Ascending aorta (tissue), 2 donors: Measurements from ENCODE around the gene WWC1. TPM values are rescaled to one million over a fixed set of nuclear protein-coding genes. Genes with fewer than 3 reads are reported as not detected.

ENCODE experiments used
- DNase-seq, 2 donors: peaks; one replicate each; pipeline ENCODE4 v3.0.0-alpha.2; 2019; ENCODE audit warnings: low spot score in 2 of 2
- H3K27ac ChIP-seq, 2 donors: fragments of 200-600 bp; sonication (generic); one replicate each; pipeline ENCODE4 v1.5.1; 2016 to 2017; ENCODE audit warnings: mild to moderate bottlenecking in 1 of 2
- H3K27me3 ChIP-seq: fragments of 200-600 bp; sonication (generic); one replicate; pipeline ENCODE4 v1.5.1; 2017
- H3K36me3 ChIP-seq, 2 donors: fragments of 200-600 bp; sonication (generic); one replicate each; pipeline ENCODE4 v1.5.1; 2016
- H3K4me1 ChIP-seq, 2 donors: fragments of 200-600 bp; sonication (generic); one replicate each; pipeline ENCODE4 v1.5.1; 2016 to 2017; ENCODE audit warnings: mild to moderate bottlenecking in 1 of 2
- H3K4me3 ChIP-seq, 2 donors: fragments of 200-600 bp; sonication (generic); one replicate each; pipeline ENCODE4 v1.5.1; 2016 to 2017; ENCODE audit warnings: mild to moderate bottlenecking in 1 of 2
- H3K9me3 ChIP-seq, 2 donors: fragments of 200-600 bp; sonication (generic); one replicate each; pipeline ENCODE4 v1.5.1; 2016
- CTCF ChIP-seq, 3 experiments: fragments of 200-600 bp in 2 of 3; fragments of 450-650 bp in 1 of 3; sonication (generic) in 2 of 3; IDR thresholded peaks; one replicate each; pipeline ENCODE4 v1.5.1; 2016 to 2019; ENCODE audit warnings: antibody characterized with exemption in 3 of 3, mild to moderate bottlenecking in 1 of 3, moderate library complexity in 1 of 3
- intact Hi-C: fragments of 100-400 bp; cut with DNase I; formaldehyde crosslinking; loops from one replicate; pipeline ENCODE4 v1.15.1; 2023
- total RNA-seq: library from RNA; depleted of rRNA; stranded (reverse); fragments of >200 nt; gene quantifications from one replicate; pipeline ENCODE4 v1.1.0, GENCODE V29; 2016

WWC1 gene
- total RNA-seq, 1 donor from 2014 or later: not detected

GRCh38 chr5:168390491-168390890 is 99.0 kb downstream of the WWC1 start:
- intact Hi-C loops: no loop called here
- no peak overlapping the region for H3K4me3 ChIP-seq

GRCh38 chr5:168393773-168394172 is 102.3 kb downstream of the WWC1 start:
- intact Hi-C loops: no loop called here

More at GRCh38 chr5:168390491-168390890, 99.0 kb downstream of the WWC1 start:
- Histone ChIP-seq H3K4me1 (no peaks in the 10 kb centered on the region), H3K36me3 (no peaks in the 10 kb centered on the region), H3K27me3 (no peaks in the 10 kb centered on the region), H3K9me3 (peaks cover under 1 to 4% of the 10 kb centered on the region in 2 donors), H3K27ac (no peak overlapping the region)
- no peak for DNase-seq
- no peak for TF ChIP-seq CTCF (IDR thresholded peaks at IDR 0.05)

GRCh38 chr5:168400429-168401220 is 109.2 kb downstream of the WWC1 start:
- Histone ChIP-seq H3K9me3 (no peaks in the 10 kb centered on the region), H3K36me3 (no peaks in the 10 kb centered on the region), H3K27ac (no peak overlapping the region), H3K27me3 (no peaks in the 10 kb centered on the region), H3K4me3 (no peak overlapping the region), H3K4me1 (no peaks in the 10 kb centered on the region)
- intact Hi-C loops: no loop called here
- DNase-seq: no peak
- no peak for TF ChIP-seq CTCF (IDR thresholded peaks at IDR 0.05)

More at GRCh38 chr5:168393773-168394172, 102.3 kb downstream of the WWC1 start:
- H3K4me1 ChIP-seq: no peaks in the 10 kb centered on the region
- H3K27me3 ChIP-seq: no peaks in the 10 kb centered on the region
- no peaks in the 10 kb centered on the region for H3K36me3 ChIP-seq
- peaks cover 0 to 4% of the 10 kb centered on the region in 2 donors for H3K9me3 ChIP-seq
- no peak for DNase-seq
- TF ChIP-seq CTCF (IDR thresholded peaks at IDR 0.05): no peak
- no peak overlapping the region for H3K4me3 ChIP-seq
- no peak overlapping the region for H3K27ac ChIP-seq

GRCh38 chr5:168401226-168401625 is 109.8 kb downstream of the WWC1 start:
- TF ChIP-seq CTCF (IDR thresholded peaks at IDR 0.05): no peak
- intact Hi-C loops: no loop called here
- no peaks in the 10 kb centered on the region for H3K36me3 ChIP-seq

GRCh38 chr5:168401880-168402279 is 110.4 kb downstream of the WWC1 start:
- Histone ChIP-seq H3K4me1 (no peaks in the 10 kb centered on the region), H3K27me3 (no peaks in the 10 kb centered on the region), H3K27ac (no peak overlapping the region), H3K9me3 (no peaks in the 10 kb centered on the region), H3K4me3 (no peak overlapping the region), H3K36me3 (no peaks in the 10 kb centered on the region)
- no peak for TF ChIP-seq CTCF (IDR thresholded peaks at IDR 0.05)
- DNase-seq: no peak
- intact Hi-C loops: no loop called here

More at GRCh38 chr5:168401226-168401625, 109.8 kb downstream of the WWC1 start:
- H3K4me1 ChIP-seq: no peaks in the 10 kb centered on the region
- no peaks in the 10 kb centered on the region for H3K9me3 ChIP-seq
- no peaks in the 10 kb centered on the region for H3K27me3 ChIP-seq
- no peak for DNase-seq
- H3K27ac ChIP-seq: no peak overlapping the region
- H3K4me3 ChIP-seq: no peak overlapping the region
